ENCODE measurements around the gene FAM131C. TPM values are rescaled to one million over a fixed set of nuclear protein-coding genes. Genes with fewer than 3 reads are reported as not detected.
"Not testable (repeated sequence)": the region's sequence is repeated elsewhere in the genome, so short reads cannot be mapped to it uniquely, and the experiment has no call there.

The FAM131C gene
- total RNA-seq, 2 donors from 2014 or later: 0.24 to 0.69 TPM

GRCh38 chr1:16112596-16113555 is 39.4 kb upstream of the FAM131C start:
- H3K9me3 Mint-ChIP-seq: peaks cover 4% of the 10 kb centered on the region
- H3K4me3 Mint-ChIP-seq: no peak overlapping the region
- H3K27ac Mint-ChIP-seq: no peak overlapping the region
- H3K4me1 Mint-ChIP-seq: no peaks in the 10 kb centered on the region
- no peak for ATAC-seq (replicated peaks)
- no peaks in the 10 kb centered on the region for H3K36me3 Mint-ChIP-seq (ENCODE audit: low read depth)
- peaks cover 14% of the 10 kb centered on the region for H3K27me3 Mint-ChIP-seq

- Mint-ChIP-seq H3K4me1 (no peaks in the 10 kb centered on the region), H3K36me3 (ENCODE audit: low read depth) (no peaks in the 10 kb centered on the region), H3K27me3 (peaks cover 20% of the 10 kb centered on the region), H3K9me3 (peaks cover 4% of the 10 kb centered on the region), H3K27ac (no peak overlapping the region), H3K4me3 (no peak overlapping the region)
- no peak for ATAC-seq (replicated peaks)
Observed at GRCh38 chr1:16111771-16112595, 38.5 kb upstream of the FAM131C start.

GRCh38 chr1:16110884-16111283 is 37.4 kb upstream of the FAM131C start:
- Mint-ChIP-seq H3K27ac (no peak overlapping the region), H3K9me3 (peaks cover 4% of the 10 kb centered on the region), H3K4me3 (no peak overlapping the region), H3K27me3 (peaks cover 20% of the 10 kb centered on the region), H3K36me3 (ENCODE audit: low read depth) (no peaks in the 10 kb centered on the region), H3K4me1 (no peaks in the 10 kb centered on the region)
- no peak for ATAC-seq (replicated peaks)

GRCh38 chr1:16110456-16110855 is 37.0 kb upstream of the FAM131C start:
- peaks cover 4% of the 10 kb centered on the region for H3K9me3 Mint-ChIP-seq
- ATAC-seq (replicated peaks): no peak
- H3K27ac Mint-ChIP-seq: no peak overlapping the region
- no peaks in the 10 kb centered on the region for H3K4me1 Mint-ChIP-seq
- no peaks in the 10 kb centered on the region for H3K36me3 Mint-ChIP-seq (ENCODE audit: low read depth)
- peaks cover 20% of the 10 kb centered on the region for H3K27me3 Mint-ChIP-seq
- H3K4me3 Mint-ChIP-seq: no peak overlapping the region

GRCh38 chr1:16109571-16109970 is 36.1 kb upstream of the FAM131C start:
- Mint-ChIP-seq H3K36me3 (ENCODE audit: low read depth) (no peaks in the 10 kb centered on the region), H3K27ac (no peak overlapping the region), H3K4me3 (no peak overlapping the region), H3K27me3 (peaks cover 20% of the 10 kb centered on the region), H3K4me1 (no peaks in the 10 kb centered on the region), H3K9me3 (peaks cover 4% of the 10 kb centered on the region)
- ATAC-seq (replicated peaks): no peak

GRCh38 chr1:16107039-16107438 is 33.6 kb upstream of the FAM131C start:
- H3K27me3 Mint-ChIP-seq: peaks cover 20% of the 10 kb centered on the region
- ATAC-seq (replicated peaks); H3K36me3 Mint-ChIP-seq (ENCODE audit: low read depth); H3K4me3 Mint-ChIP-seq; H3K4me1 Mint-ChIP-seq; H3K9me3 Mint-ChIP-seq; H3K27ac Mint-ChIP-seq: not testable (repeated sequence)

- peaks cover 7% of the 10 kb centered on the region for H3K27me3 Mint-ChIP-seq
- H3K9me3 Mint-ChIP-seq: no peaks in the 10 kb centered on the region
- ATAC-seq (replicated peaks): no peak
- no peaks in the 10 kb centered on the region for H3K36me3 Mint-ChIP-seq (ENCODE audit: low read depth)
- no peak overlapping the region for H3K4me3 Mint-ChIP-seq
- no peaks in the 10 kb centered on the region for H3K4me1 Mint-ChIP-seq
- no peak overlapping the region for H3K27ac Mint-ChIP-seq
Observed at GRCh38 chr1:16101623-16102022, 28.2 kb upstream of the FAM131C start.

- H3K9me3 Mint-ChIP-seq: no peaks in the 10 kb centered on the region
Observed at GRCh38 chr1:16099412-16099811, 26.0 kb upstream of the FAM131C start.

GRCh38 chr1:16095447-16095846 is 22.0 kb upstream of the FAM131C start:
- H3K4me1 Mint-ChIP-seq: peaks cover 6% of the 10 kb centered on the region
- no peak for ATAC-seq (replicated peaks)
- H3K4me3 Mint-ChIP-seq: no peak overlapping the region
- no peaks in the 10 kb centered on the region for H3K36me3 Mint-ChIP-seq (ENCODE audit: low read depth)
- H3K27ac Mint-ChIP-seq: no peak overlapping the region
- H3K9me3 Mint-ChIP-seq: no peaks in the 10 kb centered on the region
- H3K27me3 Mint-ChIP-seq: peaks cover 7% of the 10 kb centered on the region

More at GRCh38 chr1:16099412-16099811, 26.0 kb upstream of the FAM131C start:
- ATAC-seq (replicated peaks): no peak
- Mint-ChIP-seq H3K27me3 (peaks cover 11% of the 10 kb centered on the region), H3K4me1 (no peaks in the 10 kb centered on the region), H3K36me3 (ENCODE audit: low read depth) (no peaks in the 10 kb centered on the region), H3K4me3 (no peak overlapping the region), H3K27ac (no peak overlapping the region)

GRCh38 chr1:16094453-16095158 is 21.2 kb upstream of the FAM131C start:
- Mint-ChIP-seq H3K27me3 (peaks cover 4% of the 10 kb centered on the region), H3K4me1 (peaks cover 6% of the 10 kb centered on the region), H3K36me3 (ENCODE audit: low read depth) (no peaks in the 10 kb centered on the region), H3K9me3 (no peaks in the 10 kb centered on the region), H3K27ac (no peak overlapping the region), H3K4me3 (no peak overlapping the region)
- no peak for ATAC-seq (replicated peaks)

- no peaks in the 10 kb centered on the region for H3K9me3 Mint-ChIP-seq
- no peaks in the 10 kb centered on the region for H3K36me3 Mint-ChIP-seq (ENCODE audit: low read depth)
- H3K27ac Mint-ChIP-seq: no peak overlapping the region
- no peak overlapping the region for H3K4me3 Mint-ChIP-seq
- peaks cover 4% of the 10 kb centered on the region for H3K27me3 Mint-ChIP-seq
- no peak for ATAC-seq (replicated peaks)
- peaks cover 6% of the 10 kb centered on the region for H3K4me1 Mint-ChIP-seq
Observed at GRCh38 chr1:16093611-16094010, 20.2 kb upstream of the FAM131C start.

GRCh38 chr1:16092923-16093511 is 19.6 kb upstream of the FAM131C start:
- H3K36me3 Mint-ChIP-seq (ENCODE audit: low read depth): no peaks in the 10 kb centered on the region
- H3K4me3 Mint-ChIP-seq: no peak overlapping the region
- H3K4me1 Mint-ChIP-seq: peaks cover 6% of the 10 kb centered on the region
- peaks cover 4% of the 10 kb centered on the region for H3K27me3 Mint-ChIP-seq
- no peak overlapping the region for H3K27ac Mint-ChIP-seq
- no peaks in the 10 kb centered on the region for H3K9me3 Mint-ChIP-seq
- ATAC-seq (replicated peaks): no peak

- peaks cover 4% of the 10 kb centered on the region for H3K27me3 Mint-ChIP-seq
- H3K4me1 Mint-ChIP-seq: peaks cover 6% of the 10 kb centered on the region
- no peak overlapping the region for H3K27ac Mint-ChIP-seq
- no peaks in the 10 kb centered on the region for H3K36me3 Mint-ChIP-seq (ENCODE audit: low read depth)
- ATAC-seq (replicated peaks): no peak
- no peak overlapping the region for H3K4me3 Mint-ChIP-seq
- no peaks in the 10 kb centered on the region for H3K9me3 Mint-ChIP-seq
Observed at GRCh38 chr1:16092097-16092922, 18.9 kb upstream of the FAM131C start.

Data from activated T-helper 17 cell treated with anti-CD3 and anti-CD28 coated beads, Interleukin-2, amount 50 U/mL, for 72 hours (primary cell).